Measurements from ENCODE around the gene RTN4RL1. TPM values are rescaled to one million over a fixed set of nuclear protein-coding genes. Genes with fewer than 3 reads are reported as not detected.

RTN4RL1 gene
- total and polyA plus RNA-seq, 9 of the 15 experiments (the other 6 are each of a cell fraction or from before 2014, with no cell fraction given): 0.04 to 0.06 (median 0.04) TPM; not detected in 5

- POLR2A ChIA-PET: no interaction called here
- ATAC-seq: no peak
- in situ Hi-C loops (cut with MboI): loop anchor here (10.0 kb wide), 1 partner anchor 182 kb away; no protein-coding TSS in a partner anchor
- H3K27ac ChIP-seq (ENCODE audit: extremely low read depth, low read depth, low read length): no peak overlapping the region
- DNase-seq (ENCODE audit: extremely low read depth in 1 of 4, low spot score in 3 of 4): peak in 1 of 4 experiments; percentile 18
- H3K79me2 ChIP-seq (ENCODE audit: control insufficient read depth, insufficient read depth, low read length): no peaks in the 10 kb centered on the region
- H3K4me2 ChIP-seq (ENCODE audit: insufficient read depth, low read length): no peak overlapping the region
- H2AFZ ChIP-seq (ENCODE audit: low read depth, low read length): no peak overlapping the region
- WGBS (ENCODE audit: insufficient coverage, low coverage, missing lambda C conversion rate): 78% methylated on average over 5 of the region's 11 CpGs
- no peaks in the 10 kb centered on the region for H3K9me3 ChIP-seq (replicated peaks; ENCODE audit: control insufficient read depth, insufficient read depth, low read depth, low read length)
- BruUV-seq (replicated peaks): no TSS peak
- intact Hi-C loops (cut with micrococcal nuclease): no loop called here
- CTCF ChIA-PET (ENCODE audit: low intra/inter-chr PET ratio): no interaction called here
- no peaks in the 10 kb centered on the region for H4K20me1 ChIP-seq (replicated peaks; ENCODE audit: control insufficient read depth, insufficient read depth, low read length)
- peaks cover 0 to 36% of the 10 kb centered on the region in 2 experiments; a peak in 2 of 5 replicates for H3K4me1 ChIP-seq (replicated peaks in 1 of 2; ENCODE audit: control insufficient read depth in 2 of 2, insufficient read depth in 2 of 2, low read length in 2 of 2)
- peaks cover 16% of the 10 kb centered on the region; the same call in 2 of the 3 replicates for H3K36me3 ChIP-seq (ENCODE audit: control insufficient read depth, insufficient read depth, low read length)
- FAIRE-seq: no peak
- TF ChIP-seq ETS2 (tag; IDR thresholded peaks at IDR 0.05; ENCODE audit: borderline replicate concordance, poor library complexity, severe bottlenecking) (no peak), EGR1 (conservative IDR thresholded peaks at IDR 0.05) (peak; percentile 68), SMARCA5 (IDR thresholded peaks at IDR 0.05) (no peak)
- H3K9ac ChIP-seq (ENCODE audit: insufficient read depth in 1 of 2, low read depth in 2 of 2, low read length in 2 of 2): peak overlapping the region in 1 of 2 experiments; percentile 71; a peak in 1 of 4 replicates
- H3K27me3 ChIP-seq (ENCODE audit: control insufficient read depth in 2 of 2, insufficient read depth in 2 of 2, low read length in 2 of 2): no peaks in the 10 kb centered on the region
- H3K9me1 ChIP-seq (ENCODE audit: control insufficient read depth, insufficient read depth, low read length): no peaks in the 10 kb centered on the region
- H3K4me3 ChIP-seq: no peak overlapping the region
Measured at GRCh38 chr17:2062571-2063183, 37.5 kb upstream of the RTN4RL1 start.

DNA sequence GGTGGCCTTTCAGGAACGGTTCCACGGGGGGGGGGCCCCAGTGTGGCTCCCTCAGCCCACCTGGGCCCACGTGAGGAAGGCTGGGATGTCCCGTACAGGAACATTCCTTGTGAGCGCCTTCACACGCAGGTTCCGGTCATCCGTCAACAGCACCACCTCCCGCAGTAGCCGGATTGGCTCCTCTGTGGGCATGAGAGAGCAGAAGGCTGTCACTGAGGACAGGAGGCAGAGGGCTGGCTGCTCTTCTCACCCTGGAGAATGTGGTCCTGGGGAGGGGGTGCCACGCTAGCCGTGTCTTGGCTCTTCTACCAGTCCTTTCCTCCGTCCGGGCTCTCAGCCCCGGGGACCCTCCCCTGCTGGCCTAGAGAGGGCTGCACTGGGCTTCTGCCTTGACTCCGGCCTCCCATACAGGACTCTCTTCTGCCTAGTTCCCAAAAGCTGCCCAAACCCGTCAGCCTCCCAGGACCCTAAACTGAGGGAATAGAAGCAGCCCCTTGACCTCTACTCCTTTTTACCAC is 36.4 kb upstream of the RTN4RL1 start:
- no peaks in the 10 kb centered on the region for H3K79me2 ChIP-seq (ENCODE audit: control insufficient read depth, insufficient read depth, low read length)
- ChIA-PET CTCF (ENCODE audit: low intra/inter-chr PET ratio) (no interaction called here), POLR2A (no interaction called here)
- WGBS (ENCODE audit: insufficient coverage, low coverage, missing lambda C conversion rate): 53% methylated on average over 6 of the region's 17 CpGs
- H3K36me3 ChIP-seq (ENCODE audit: control insufficient read depth, insufficient read depth, low read length): peaks cover 16% of the 10 kb centered on the region; the same call in 2 of the 3 replicates
- no peaks in the 10 kb centered on the region for H3K9me1 ChIP-seq (ENCODE audit: control insufficient read depth, insufficient read depth, low read length)
- no TSS peak for BruUV-seq (replicated peaks)
- DNase-seq (ENCODE audit: extremely low read depth in 1 of 4, low spot score in 3 of 4) (no peak), FAIRE-seq (no peak), ATAC-seq (no peak)
- H3K4me3 ChIP-seq: no peak overlapping the region
- in situ Hi-C loops (cut with MboI) (loop anchor here (10.0 kb wide), 1 partner anchor 183 kb away; no protein-coding TSS in a partner anchor), intact Hi-C loops (cut with micrococcal nuclease) (no loop called here)
- H3K27me3 ChIP-seq (ENCODE audit: control insufficient read depth in 2 of 2, insufficient read depth in 2 of 2, low read length in 2 of 2): no peaks in the 10 kb centered on the region
- H3K4me2 ChIP-seq (ENCODE audit: insufficient read depth, low read length): no peak overlapping the region
- H3K4me1 ChIP-seq (replicated peaks in 1 of 2; ENCODE audit: control insufficient read depth in 2 of 2, insufficient read depth in 2 of 2, low read length in 2 of 2): peaks cover 0 to 36% of the 10 kb centered on the region in 2 experiments; a peak in 2 of 5 replicates
- H2AFZ ChIP-seq (ENCODE audit: low read depth, low read length): no peak overlapping the region
- no peaks in the 10 kb centered on the region for H4K20me1 ChIP-seq (replicated peaks; ENCODE audit: control insufficient read depth, insufficient read depth, low read length)
- peak overlapping the region in 1 of 2 experiments; percentile 52; a peak in 1 of 4 replicates for H3K9ac ChIP-seq (ENCODE audit: insufficient read depth in 1 of 2, low read depth in 2 of 2, low read length in 2 of 2)
- H3K9me3 ChIP-seq (replicated peaks; ENCODE audit: control insufficient read depth, insufficient read depth, low read depth, low read length): no peaks in the 10 kb centered on the region
- no peak overlapping the region for H3K27ac ChIP-seq (ENCODE audit: extremely low read depth, low read depth, low read length)
- TF ChIP-seq MLLT1 (IDR thresholded peaks at IDR 0.05): no peak
- TF ChIP-seq NFRKB (IDR thresholded peaks at IDR 0.05; ENCODE audit: low read depth): no peak
- no peak for TF ChIP-seq CBX8 (IDR thresholded peaks at IDR 0.05; ENCODE audit: borderline replicate concordance, extremely low read depth, low read depth, low read length, poor library complexity, severe bottlenecking)
- TF ChIP-seq ZNF239 (CRISPR knock-in tag; IDR thresholded peaks at IDR 0.05): no peak
- no peak for TF ChIP-seq HSF4 (CRISPR knock-in tag; IDR thresholded peaks at IDR 0.05; ENCODE audit: borderline replicate concordance)
- no peak for TF ChIP-seq ARNT (IDR thresholded peaks at IDR 0.05)
- TF ChIP-seq CHCHD3 (CRISPR knock-in tag; IDR thresholded peaks at IDR 0.05): no peak
- no peak for TF ChIP-seq ZNF23 (CRISPR knock-in tag; IDR thresholded peaks at IDR 0.05)
- no peak for TF ChIP-seq C11orf30 (IDR thresholded peaks at IDR 0.05; ENCODE audit: low read depth)
